ENCODE measurements around the gene LRRC63.

DNA sequence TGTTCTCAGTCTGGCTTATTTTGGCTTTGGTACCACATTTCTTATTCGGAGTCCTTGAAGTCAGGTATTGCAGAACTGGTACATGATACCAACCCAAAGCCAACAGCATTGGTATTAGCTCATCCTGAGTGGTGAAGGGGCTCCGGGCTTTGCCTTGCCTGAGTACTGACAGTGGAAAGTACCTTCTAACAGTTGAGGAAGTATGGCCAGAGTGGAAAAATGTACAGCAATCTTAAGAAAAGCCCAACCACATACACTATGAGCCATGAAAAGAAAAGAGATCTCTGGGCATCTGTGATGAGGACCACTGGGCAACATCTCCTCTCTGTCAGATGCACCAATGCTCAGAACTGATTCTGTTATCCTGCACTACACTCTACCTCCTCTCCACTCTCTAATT is 38.1 kb upstream of the LRRC63 start:
- TF ChIP-seq, protein P1, sequence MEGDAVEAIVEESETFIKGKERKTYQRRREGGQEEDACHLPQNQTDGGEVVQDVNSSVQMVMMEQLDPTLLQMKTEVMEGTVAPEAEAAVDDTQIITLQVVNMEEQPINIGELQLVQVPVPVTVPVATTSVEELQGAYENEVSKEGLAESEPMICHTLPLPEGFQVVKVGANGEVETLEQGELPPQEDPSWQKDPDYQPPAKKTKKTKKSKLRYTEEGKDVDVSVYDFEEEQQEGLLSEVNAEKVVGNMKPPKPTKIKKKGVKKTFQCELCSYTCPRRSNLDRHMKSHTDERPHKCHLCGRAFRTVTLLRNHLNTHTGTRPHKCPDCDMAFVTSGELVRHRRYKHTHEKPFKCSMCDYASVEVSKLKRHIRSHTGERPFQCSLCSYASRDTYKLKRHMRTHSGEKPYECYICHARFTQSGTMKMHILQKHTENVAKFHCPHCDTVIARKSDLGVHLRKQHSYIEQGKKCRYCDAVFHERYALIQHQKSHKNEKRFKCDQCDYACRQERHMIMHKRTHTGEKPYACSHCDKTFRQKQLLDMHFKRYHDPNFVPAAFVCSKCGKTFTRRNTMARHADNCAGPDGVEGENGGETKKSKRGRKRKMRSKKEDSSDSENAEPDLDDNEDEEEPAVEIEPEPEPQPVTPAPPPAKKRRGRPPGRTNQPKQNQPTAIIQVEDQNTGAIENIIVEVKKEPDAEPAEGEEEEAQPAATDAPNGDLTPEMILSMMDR (IDR thresholded peaks at IDR 0.05) = no peak
- TF ChIP-seq POLR2AphosphoS5 (IDR thresholded peaks at IDR 0.05) (no peak), POLR2A (IDR thresholded peaks at IDR 0.05) (no peak)
